Activated T-helper 17 cell treated with anti-CD3 and anti-CD28 coated beads, Interleukin-2, amount 50 U/mL, for 72 hours (primary cell): ENCODE measurements around the gene TOR1B. TPM values are rescaled to one million over a fixed set of nuclear protein-coding genes. Genes with fewer than 3 reads are reported as not detected.
A peak's percentile ranks its signal among the peaks of the same experiment; 100 is the strongest.
"Not testable (repeated sequence)": the region's sequence is repeated elsewhere in the genome, so short reads cannot be mapped to it uniquely, and the experiment has no call there.

ENCODE experiments used
- ATAC-seq: fragments of 150-1000 bp; cut with Tn5 transposase; replicated peaks from 2 replicates; pipeline ENCODE4 v1.10.0; 2021; ENCODE audit warnings: mild to moderate bottlenecking, moderate library complexity
- H3K27ac Mint-ChIP-seq: one replicate; pipeline ENCODE4 v1.8.0; 2022; ENCODE audit warnings: mixed read lengths
- H3K27me3 Mint-ChIP-seq: one replicate; pipeline ENCODE4 v1.8.0; 2022; ENCODE audit warnings: mixed read lengths
- H3K36me3 Mint-ChIP-seq: one replicate; pipeline ENCODE4 v1.8.0; 2022; ENCODE audit warnings: low read depth, mild to moderate bottlenecking, mixed read lengths
- H3K4me1 Mint-ChIP-seq: one replicate; pipeline ENCODE4 v1.8.0; 2022; ENCODE audit warnings: mixed read lengths
- H3K4me3 Mint-ChIP-seq: one replicate; pipeline ENCODE4 v1.8.0; 2022; ENCODE audit warnings: mild to moderate bottlenecking, mixed read lengths
- H3K9me3 Mint-ChIP-seq: one replicate; pipeline ENCODE4 v1.8.0; 2022; ENCODE audit warnings: mixed read lengths
- total RNA-seq, 2 donors: library from RNA; stranded (reverse); gene quantifications; one replicate each; pipeline ENCODE4 v1.2.3, GENCODE V29; 2022

Gene TOR1B
- total RNA-seq, 2 donors from 2014 or later = 22.0 to 26.6 TPM

DNA sequence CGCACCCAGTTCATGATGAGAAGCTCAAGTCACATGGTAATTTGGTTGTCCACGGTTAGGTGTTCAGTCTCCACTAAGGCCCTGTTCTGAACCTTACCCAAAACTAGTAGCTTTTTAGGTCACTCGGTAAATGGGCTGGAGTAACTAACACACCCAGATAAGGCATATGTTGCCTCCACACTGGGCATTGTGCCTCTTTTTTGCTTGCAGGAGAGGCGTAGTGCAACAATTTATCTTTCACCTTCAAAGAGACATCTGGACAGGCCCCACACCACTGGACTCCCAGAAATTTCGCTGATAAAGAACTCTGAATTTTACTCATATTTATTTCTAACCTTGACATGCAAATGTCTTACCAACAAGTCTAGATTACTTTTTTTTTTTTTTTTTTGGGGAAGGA lies 33.3 kb upstream of the TOR1B start:
- no peaks in the 10 kb centered on the region for H3K9me3 Mint-ChIP-seq

GRCh38 chr9:129770741-129771140 lies 32.2 kb upstream of the TOR1B start:
- no peaks in the 10 kb centered on the region for H3K4me1 Mint-ChIP-seq
- ATAC-seq = no peak
- H3K27ac Mint-ChIP-seq = no peak overlapping the region
- no peak overlapping the region for H3K4me3 Mint-ChIP-seq
- peaks cover 3% of the 10 kb centered on the region for H3K27me3 Mint-ChIP-seq
- no peaks in the 10 kb centered on the region for H3K9me3 Mint-ChIP-seq
- H3K36me3 Mint-ChIP-seq = no peaks in the 10 kb centered on the region

More for the DNA sequence above, 33.3 kb upstream of the TOR1B start:
- no peak for ATAC-seq
- H3K36me3 Mint-ChIP-seq = no peaks in the 10 kb centered on the region
- H3K27me3 Mint-ChIP-seq = peaks cover 3% of the 10 kb centered on the region
- no peak overlapping the region for H3K27ac Mint-ChIP-seq
- no peaks in the 10 kb centered on the region for H3K4me1 Mint-ChIP-seq
- no peak overlapping the region for H3K4me3 Mint-ChIP-seq

DNA sequence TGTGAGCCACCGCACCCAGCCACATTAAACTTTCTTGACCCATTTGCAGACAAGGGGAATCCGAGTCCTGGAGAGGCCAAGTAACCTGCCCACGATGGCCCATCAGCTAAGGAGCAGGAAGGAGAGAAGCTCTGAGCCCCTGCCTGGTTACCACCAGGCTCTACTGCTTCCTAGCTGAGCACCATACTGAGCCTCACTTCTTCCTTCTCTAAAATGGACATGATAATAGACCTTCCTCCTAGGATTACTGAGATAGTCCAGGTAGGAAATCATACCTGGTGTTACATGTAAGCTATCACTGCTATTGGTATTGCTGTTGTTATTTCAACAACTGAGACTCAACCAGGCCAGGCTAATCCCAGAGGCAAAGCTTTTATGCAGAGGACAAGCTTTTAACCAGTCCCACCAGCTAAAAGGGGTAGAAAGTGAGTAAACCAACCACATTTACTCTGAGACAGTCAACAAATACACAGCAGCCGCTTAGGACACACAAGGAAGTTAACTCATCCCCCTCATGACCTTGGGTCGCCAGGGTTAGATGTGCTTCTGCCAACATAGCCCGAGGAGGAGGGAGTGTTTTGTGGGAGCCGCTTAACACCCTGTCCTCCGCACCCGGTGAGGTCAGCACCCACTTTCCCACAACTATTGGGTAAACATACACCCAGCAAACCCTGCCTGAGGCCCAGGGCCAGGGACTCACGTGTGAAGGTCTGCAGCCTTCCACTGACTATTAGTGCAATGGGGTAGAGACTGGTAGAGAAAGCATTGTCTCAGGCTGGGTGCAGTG lies 29.5 kb upstream of the TOR1B start:
- Mint-ChIP-seq H3K27me3 (peaks cover 10% of the 10 kb centered on the region), H3K36me3 (no peaks in the 10 kb centered on the region), H3K4me1 (peaks cover 10% of the 10 kb centered on the region), H3K27ac (no peak overlapping the region), H3K9me3 (no peaks in the 10 kb centered on the region), H3K4me3 (no peak overlapping the region)
- no peak for ATAC-seq

DNA sequence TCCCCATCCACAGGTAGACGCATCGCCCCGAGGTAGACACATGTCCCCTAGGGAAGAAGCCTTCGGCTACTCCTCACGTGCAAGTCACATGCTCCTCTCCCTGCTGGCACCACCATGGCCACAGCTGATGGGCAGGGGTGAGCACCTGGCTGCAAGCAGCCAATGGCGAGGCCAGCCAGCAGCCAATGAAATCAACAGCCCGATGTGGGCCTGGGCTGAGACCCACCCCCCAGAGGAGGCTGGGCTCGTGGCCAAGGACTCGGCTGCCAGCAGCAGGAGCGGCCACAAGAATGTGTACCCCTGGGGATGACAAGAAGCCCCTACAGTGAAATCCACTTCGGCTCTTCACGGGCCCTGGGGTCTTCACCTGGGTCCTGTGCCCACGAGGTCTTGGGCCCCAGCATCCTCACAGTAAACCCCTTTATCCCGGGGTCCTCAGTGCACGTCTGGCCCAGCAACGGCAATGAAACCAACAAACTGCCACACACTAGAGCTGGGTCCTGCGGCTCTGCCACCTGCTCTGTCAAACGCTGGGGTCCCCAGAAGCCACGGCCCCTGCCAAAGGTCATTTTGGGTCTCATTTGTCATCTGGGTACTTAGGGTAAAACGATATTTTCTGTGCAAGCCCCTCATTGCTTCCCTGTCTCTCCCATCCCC lies 28.1 kb upstream of the TOR1B start:
- no peaks in the 10 kb centered on the region for H3K9me3 Mint-ChIP-seq
- no peak for ATAC-seq
- no peaks in the 10 kb centered on the region for H3K36me3 Mint-ChIP-seq
- peaks cover 10% of the 10 kb centered on the region for H3K4me1 Mint-ChIP-seq
- H3K4me3 Mint-ChIP-seq = no peak overlapping the region
- H3K27me3 Mint-ChIP-seq = peaks cover 12% of the 10 kb centered on the region
- no peak overlapping the region for H3K27ac Mint-ChIP-seq

DNA sequence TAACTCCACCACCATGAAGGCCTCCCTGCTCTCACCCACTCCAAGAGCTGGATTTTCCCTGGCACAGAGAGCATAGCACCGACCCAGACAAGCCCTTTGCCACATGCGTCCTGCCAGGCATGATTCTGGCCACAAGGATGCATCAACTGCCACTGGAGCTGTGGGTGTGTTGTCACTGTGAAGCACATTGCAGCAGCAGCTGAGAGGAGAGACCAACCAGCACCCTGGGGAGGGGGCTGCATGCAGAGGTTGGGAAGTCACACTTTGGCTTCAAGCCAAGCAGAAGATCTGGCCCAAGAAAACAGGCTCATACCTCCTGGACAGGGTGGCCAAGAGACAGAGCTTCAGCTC lies 27.6 kb upstream of the TOR1B start:
- H3K27me3 Mint-ChIP-seq = peaks cover 12% of the 10 kb centered on the region
- H3K36me3 Mint-ChIP-seq = no peaks in the 10 kb centered on the region
- no peaks in the 10 kb centered on the region for H3K9me3 Mint-ChIP-seq
- H3K4me1 Mint-ChIP-seq = peaks cover 10% of the 10 kb centered on the region
- no peak for ATAC-seq
- no peak overlapping the region for H3K4me3 Mint-ChIP-seq
- no peak overlapping the region for H3K27ac Mint-ChIP-seq

GRCh38 chr9:129776096-129776495 lies 26.9 kb upstream of the TOR1B start:
- not testable (repeated sequence) for ATAC-seq, H3K27ac Mint-ChIP-seq, H3K4me3 Mint-ChIP-seq, H3K36me3 Mint-ChIP-seq, H3K9me3 Mint-ChIP-seq, H3K4me1 Mint-ChIP-seq
- peaks cover 12% of the 10 kb centered on the region for H3K27me3 Mint-ChIP-seq

DNA sequence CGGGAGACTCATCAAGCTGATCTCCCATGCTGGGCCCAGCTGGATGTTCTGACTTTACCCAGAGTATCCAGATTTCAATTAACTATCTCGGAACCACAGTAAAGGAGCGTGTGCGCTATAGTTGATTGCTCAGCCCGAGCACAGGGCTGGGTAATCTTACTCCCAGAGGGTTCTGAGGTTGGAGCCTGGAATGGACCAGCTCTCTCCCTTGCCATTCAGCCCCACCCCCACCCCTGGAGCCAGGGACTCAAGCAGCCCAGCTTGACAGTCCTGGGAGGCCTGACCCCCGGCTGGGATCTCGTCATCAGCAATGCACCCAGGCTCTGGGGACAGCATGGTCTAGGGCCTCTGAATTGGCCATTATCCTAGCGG lies 26.4 kb upstream of the TOR1B start:
- H3K4me3 Mint-ChIP-seq = no peak overlapping the region
- H3K4me1 Mint-ChIP-seq = peaks cover 10% of the 10 kb centered on the region
- no peak for ATAC-seq
- H3K36me3 Mint-ChIP-seq = no peaks in the 10 kb centered on the region
- no peak overlapping the region for H3K27ac Mint-ChIP-seq
- peaks cover 12% of the 10 kb centered on the region for H3K27me3 Mint-ChIP-seq
- H3K9me3 Mint-ChIP-seq = no peaks in the 10 kb centered on the region

GRCh38 chr9:129776938-129777768 lies 25.8 kb upstream of the TOR1B start:
- H3K4me3 Mint-ChIP-seq = peak overlapping the region; percentile 16
- peak overlapping the region; percentile 47 for H3K27ac Mint-ChIP-seq
- H3K4me1 Mint-ChIP-seq = peaks cover 10% of the 10 kb centered on the region
- ATAC-seq = peak; percentile 93
- no peaks in the 10 kb centered on the region for H3K9me3 Mint-ChIP-seq
- no peaks in the 10 kb centered on the region for H3K36me3 Mint-ChIP-seq
- peaks cover 12% of the 10 kb centered on the region for H3K27me3 Mint-ChIP-seq

DNA sequence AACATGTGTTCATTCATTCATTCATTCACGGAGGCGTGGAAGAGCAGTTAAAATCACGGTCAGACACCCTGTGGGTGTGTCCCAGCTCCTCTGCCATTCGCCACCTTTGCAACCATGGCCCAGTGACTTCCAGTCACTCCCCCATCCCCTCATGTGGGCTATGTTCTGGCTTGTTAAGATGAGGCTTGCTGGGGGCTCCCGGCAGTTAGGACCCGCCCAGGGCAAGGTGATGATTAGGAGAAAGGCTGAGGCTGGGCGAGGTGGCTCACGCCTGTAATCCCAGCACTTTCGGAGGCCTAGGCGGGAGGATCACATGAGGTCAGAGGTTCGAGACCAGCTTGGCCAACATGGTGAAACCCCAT lies 25.2 kb upstream of the TOR1B start:
- Mint-ChIP-seq H3K27me3 (peaks cover 12% of the 10 kb centered on the region), H3K4me1 (peaks cover 10% of the 10 kb centered on the region), H3K27ac (peak overlapping the region; percentile 47), H3K9me3 (no peaks in the 10 kb centered on the region), H3K4me3 (peak overlapping the region; percentile 16), H3K36me3 (no peaks in the 10 kb centered on the region)
- peak; percentile 8 for ATAC-seq

GRCh38 chr9:129778469-129778868 lies 24.5 kb upstream of the TOR1B start:
- Mint-ChIP-seq H3K4me3 (no peak overlapping the region), H3K9me3 (no peaks in the 10 kb centered on the region), H3K27me3 (peaks cover 12% of the 10 kb centered on the region), H3K27ac (no peak overlapping the region), H3K4me1 (peaks cover 10% of the 10 kb centered on the region), H3K36me3 (no peaks in the 10 kb centered on the region)
- no peak for ATAC-seq

DNA sequence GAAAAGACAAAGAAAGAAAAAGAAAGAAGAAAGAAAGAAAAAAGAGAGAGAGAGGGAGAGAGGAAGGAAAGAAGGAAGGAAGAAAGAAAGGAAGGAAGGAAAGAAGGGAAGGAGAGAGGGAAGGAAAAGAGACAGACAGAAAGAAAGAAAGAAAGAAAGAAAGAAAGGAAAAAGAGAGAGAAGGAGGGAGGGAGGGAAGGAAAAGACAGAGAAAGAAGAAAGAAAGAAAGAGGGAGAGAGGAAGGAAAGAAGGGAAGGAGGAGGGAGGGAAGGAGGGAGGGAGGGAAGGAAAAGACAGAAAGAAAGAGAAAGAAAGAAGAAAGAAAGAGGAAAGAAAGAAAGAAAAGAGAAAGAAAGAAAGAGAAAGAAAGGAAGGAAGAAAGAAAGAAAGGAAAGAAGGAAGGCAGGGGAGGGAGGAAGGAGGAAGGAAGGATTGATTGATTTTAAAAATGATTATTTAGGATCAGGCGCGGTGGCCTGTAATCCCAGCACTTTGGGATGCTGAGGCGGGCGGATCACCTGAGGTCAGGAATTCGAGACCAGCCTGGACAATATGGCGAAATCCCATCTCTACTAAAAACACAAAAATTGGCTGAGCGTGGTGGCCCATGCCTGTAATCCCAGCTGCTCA lies 23.3 kb upstream of the TOR1B start:
- no peak for ATAC-seq
- no peak overlapping the region for H3K4me3 Mint-ChIP-seq
- H3K4me1 Mint-ChIP-seq = peaks cover 10% of the 10 kb centered on the region
- peaks cover 9% of the 10 kb centered on the region for H3K27me3 Mint-ChIP-seq
- no peaks in the 10 kb centered on the region for H3K9me3 Mint-ChIP-seq
- H3K27ac Mint-ChIP-seq = peak overlapping the region; percentile 7
- H3K36me3 Mint-ChIP-seq = no peaks in the 10 kb centered on the region

GRCh38 chr9:129781131-129781530 lies 21.9 kb upstream of the TOR1B start:
- ATAC-seq = no peak
- Mint-ChIP-seq H3K9me3 (no peaks in the 10 kb centered on the region), H3K27me3 (peaks cover 9% of the 10 kb centered on the region), H3K27ac (no peak overlapping the region), H3K4me1 (peaks cover 10% of the 10 kb centered on the region), H3K4me3 (no peak overlapping the region), H3K36me3 (no peaks in the 10 kb centered on the region)

GRCh38 chr9:129781981-129782380 lies 21.0 kb upstream of the TOR1B start:
- no peaks in the 10 kb centered on the region for H3K9me3 Mint-ChIP-seq
- H3K27ac Mint-ChIP-seq = no peak overlapping the region
- no peak for ATAC-seq
- peaks cover 8% of the 10 kb centered on the region for H3K4me1 Mint-ChIP-seq
- peaks cover 15% of the 10 kb centered on the region for H3K27me3 Mint-ChIP-seq
- H3K36me3 Mint-ChIP-seq = no peaks in the 10 kb centered on the region
- H3K4me3 Mint-ChIP-seq = no peak overlapping the region

GRCh38 chr9:129783516-129784361 lies 19.2 kb upstream of the TOR1B start:
- H3K27me3 Mint-ChIP-seq = peaks cover 14% of the 10 kb centered on the region
- no peak overlapping the region for H3K4me3 Mint-ChIP-seq
- H3K36me3 Mint-ChIP-seq = no peaks in the 10 kb centered on the region
- no peaks in the 10 kb centered on the region for H3K4me1 Mint-ChIP-seq
- ATAC-seq = peak; percentile 96
- H3K27ac Mint-ChIP-seq = no peak overlapping the region
- H3K9me3 Mint-ChIP-seq = no peaks in the 10 kb centered on the region
